OCI-LY3 (cell line): ENCODE data around the gene HRAS.
A peak's percentile ranks its signal among the peaks of the same experiment; 100 is the strongest.
"Not testable (repeated sequence)": the region's sequence is repeated elsewhere in the genome, so short reads cannot be mapped to it uniquely, and the experiment has no call there.

ENCODE experiments used
- H2AFZ ChIP-seq: fragments of 200-600, 300-600 bp; shearing (Covaris generic); 2 replicates; pipeline ENCODE4 v1.6.0; 2014; ENCODE audit warnings: antibody characterized with exemption, low read depth, low read length
- H3K27ac ChIP-seq: fragments of 200-600, 300-600 bp; sonication (generic); 2 replicates; pipeline ENCODE4 v1.5.1; 2014; ENCODE audit warnings: mild to moderate bottlenecking, low read length, moderate library complexity, mixed read lengths
- H3K27me3 ChIP-seq: fragments of 200-600, 300-600 bp; sonication (generic); 2 replicates; pipeline ENCODE4 v1.6.1; 2014; ENCODE audit warnings: low read depth, low read length, mixed read lengths
- H3K36me3 ChIP-seq: fragments of 200-600, 300-600 bp; sonication (generic); replicated peaks from 2 replicates; pipeline ENCODE3; 2014; ENCODE audit warnings: low read depth, low read length, mixed read lengths
- H3K4me1 ChIP-seq: fragments of 300-600, 200-600 bp; sonication (generic); 2 replicates; pipeline ENCODE4 v1.6.1; 2014; ENCODE audit warnings: low read length, mixed read lengths
- H3K4me2 ChIP-seq: fragments of 200-600, 300-600 bp; sonication (generic); 2 replicates; pipeline ENCODE4 v1.6.1; 2014; ENCODE audit warnings: low read length, mixed read lengths
- H3K4me3 ChIP-seq: fragments of 300-600, 200-600 bp; sonication (generic); 2 replicates; pipeline ENCODE4 v1.5.1; 2014; ENCODE audit warnings: antibody characterized with exemption, mild to moderate bottlenecking, low read length, moderate library complexity
- H3K79me2 ChIP-seq: fragments of 300-600, 200-600 bp; shearing (Covaris generic); 2 replicates; pipeline ENCODE4 v1.6.1; 2014; ENCODE audit warnings: mild to moderate bottlenecking, low read length, mixed read lengths
- H3K9ac ChIP-seq: fragments of 300-600, 200-600 bp; shearing (Covaris generic); 2 replicates; pipeline ENCODE4 v1.6.0; 2014; ENCODE audit warnings: mild to moderate bottlenecking, low read length, moderate library complexity
- H3K9me3 ChIP-seq: fragments of 200-600, 300-600 bp; shearing (Covaris generic); 2 replicates; pipeline ENCODE4 v1.6.1; 2014; ENCODE audit warnings: low read length, mixed read lengths; ENCODE audit not compliant: insufficient read depth
- H4K20me1 ChIP-seq: fragments of 200-600, 300-600 bp; sonication (generic); 2 replicates; pipeline ENCODE4 v1.6.1; 2016; ENCODE audit warnings: low read length, mixed read lengths; ENCODE audit not compliant: insufficient read depth
- EZH2phosphoT487 ChIP-seq: fragments of 200-600 bp; shearing (Covaris generic); IDR thresholded peaks from 2 replicates; pipeline ENCODE4 v1.6.1; 2018; ENCODE audit warnings: antibody characterized with exemption, mixed run types, low read depth
- TF ChIP-seq, protein P1 (sequence below): fragments of 200-600, 300-600 bp; sonication (generic); IDR thresholded peaks from 2 replicates; pipeline ENCODE4 v1.5.1; 2014; ENCODE audit warnings: antibody characterized with exemption, low read length, low read depth

HRAS gene

GRCh38 chr11:575996-576768 is 40.8 kb upstream of the HRAS start, which contains the start of gene PHRF1:
PHRF1 (plus strand) TSS chr11:576470; CDS start chr11:581513, 5,043 bp downstream.
- Histone ChIP-seq H3K27me3 (no peaks in the 10 kb centered on the region), H4K20me1 (peaks cover 42% of the 10 kb centered on the region), H3K9ac (peak within 1 kb of the TSS; percentile 76), H3K4me3 (peak within 1 kb of the TSS; percentile 95), H3K9me3 (no peaks in the 10 kb centered on the region), H3K4me1 (peaks cover 24% of the 10 kb centered on the region), H3K4me2 (peak within 1 kb of the TSS; percentile 99), H3K79me2 (peaks cover 49% of the 10 kb centered on the region), H2AFZ (peak within 1 kb of the TSS; percentile 61; the same call in 1 of the 2 replicates), H3K27ac (peak within 1 kb of the TSS; percentile 73), H3K36me3 (peaks cover 14% of the 10 kb centered on the region)
- TF ChIP-seq, protein P1, sequence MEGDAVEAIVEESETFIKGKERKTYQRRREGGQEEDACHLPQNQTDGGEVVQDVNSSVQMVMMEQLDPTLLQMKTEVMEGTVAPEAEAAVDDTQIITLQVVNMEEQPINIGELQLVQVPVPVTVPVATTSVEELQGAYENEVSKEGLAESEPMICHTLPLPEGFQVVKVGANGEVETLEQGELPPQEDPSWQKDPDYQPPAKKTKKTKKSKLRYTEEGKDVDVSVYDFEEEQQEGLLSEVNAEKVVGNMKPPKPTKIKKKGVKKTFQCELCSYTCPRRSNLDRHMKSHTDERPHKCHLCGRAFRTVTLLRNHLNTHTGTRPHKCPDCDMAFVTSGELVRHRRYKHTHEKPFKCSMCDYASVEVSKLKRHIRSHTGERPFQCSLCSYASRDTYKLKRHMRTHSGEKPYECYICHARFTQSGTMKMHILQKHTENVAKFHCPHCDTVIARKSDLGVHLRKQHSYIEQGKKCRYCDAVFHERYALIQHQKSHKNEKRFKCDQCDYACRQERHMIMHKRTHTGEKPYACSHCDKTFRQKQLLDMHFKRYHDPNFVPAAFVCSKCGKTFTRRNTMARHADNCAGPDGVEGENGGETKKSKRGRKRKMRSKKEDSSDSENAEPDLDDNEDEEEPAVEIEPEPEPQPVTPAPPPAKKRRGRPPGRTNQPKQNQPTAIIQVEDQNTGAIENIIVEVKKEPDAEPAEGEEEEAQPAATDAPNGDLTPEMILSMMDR, result no peak
- TF ChIP-seq EZH2phosphoT487, result no peak

DNA sequence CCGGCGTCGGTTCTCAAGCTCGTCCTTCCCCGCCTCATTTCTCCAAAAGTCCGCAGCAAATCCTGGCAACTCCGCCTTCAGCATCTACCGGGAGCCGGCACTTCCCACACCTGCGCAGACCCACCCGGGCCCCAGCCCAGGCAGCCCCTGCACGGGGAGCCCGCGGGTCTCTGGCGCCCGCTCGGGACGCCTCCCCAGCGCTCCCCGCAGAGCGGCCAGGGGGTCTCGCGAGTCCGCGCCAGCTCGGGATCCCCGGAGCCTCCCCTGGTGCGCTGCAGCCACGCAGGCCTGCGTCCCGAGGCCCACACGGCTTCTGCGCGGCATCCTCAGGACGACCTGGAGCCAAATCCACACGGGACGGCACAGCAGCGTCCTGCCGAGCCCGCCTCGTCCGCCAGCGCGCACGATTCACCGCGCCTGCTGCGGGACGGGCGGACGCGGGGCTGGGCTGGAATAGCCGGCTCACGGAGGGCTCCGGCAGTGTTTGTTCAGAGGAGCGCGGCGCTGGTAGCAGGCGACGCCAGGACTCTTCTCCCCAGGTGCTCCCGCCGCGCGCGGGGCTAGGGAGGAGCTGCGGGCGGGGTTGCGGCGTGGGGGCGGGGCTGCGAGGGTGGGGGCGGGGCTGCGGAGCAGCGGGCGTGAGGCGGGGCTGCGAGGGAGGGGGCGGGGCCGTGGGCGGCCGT is 40.1 kb upstream of the HRAS start:
- Histone ChIP-seq H3K9ac (no peak overlapping the region), H3K4me1 (peaks cover 24% of the 10 kb centered on the region), H4K20me1 (peaks cover 37% of the 10 kb centered on the region), H2AFZ (peak overlapping the region; percentile 61; the same call in 1 of the 2 replicates), H3K36me3 (peaks cover 13% of the 10 kb centered on the region), H3K27ac (no peak overlapping the region), H3K4me3 (peak overlapping the region; percentile 64), H3K4me2 (peak overlapping the region; percentile 72), H3K9me3 (no peaks in the 10 kb centered on the region), H3K79me2 (peaks cover 42% of the 10 kb centered on the region), H3K27me3 (no peaks in the 10 kb centered on the region)
- TF ChIP-seq, protein P1, result no peak
- no peak for TF ChIP-seq EZH2phosphoT487

GRCh38 chr11:574632-575312 is 39.4 kb upstream of the HRAS start:
- no peaks in the 10 kb centered on the region for H3K9me3 ChIP-seq
- peaks cover 13% of the 10 kb centered on the region for H3K36me3 ChIP-seq
- H3K79me2 ChIP-seq, result peaks cover 35% of the 10 kb centered on the region
- H3K27ac ChIP-seq, result no peak overlapping the region
- no peak overlapping the region for H2AFZ ChIP-seq
- TF ChIP-seq, protein P1, result no peak
- TF ChIP-seq EZH2phosphoT487, result no peak
- H3K4me3 ChIP-seq, result no peak overlapping the region
- H3K9ac ChIP-seq, result no peak overlapping the region
- peaks cover 24% of the 10 kb centered on the region for H3K4me1 ChIP-seq
- H3K4me2 ChIP-seq, result no peak overlapping the region
- peaks cover 30% of the 10 kb centered on the region for H4K20me1 ChIP-seq
- H3K27me3 ChIP-seq, result no peaks in the 10 kb centered on the region

- not testable (repeated sequence) for H2AFZ ChIP-seq, H3K27ac ChIP-seq, H3K9ac ChIP-seq, H3K4me2 ChIP-seq, H3K4me3 ChIP-seq, H3K9me3 ChIP-seq, H3K27me3 ChIP-seq
- Histone ChIP-seq H3K36me3 (peaks cover 13% of the 10 kb centered on the region), H3K79me2 (peaks cover 28% of the 10 kb centered on the region), H3K4me1 (peaks cover 27% of the 10 kb centered on the region), H4K20me1 (peaks cover 23% of the 10 kb centered on the region)
These were observed 38.7 kb upstream of the HRAS start for GRCh38 chr11:574031-574570.
